BJ (cell line): ENCODE measurements around the gene DCLK2. TPM values are rescaled to one million over a fixed set of nuclear protein-coding genes. Genes with fewer than 3 reads are reported as not detected.

ENCODE experiments used
- CTCF ChIA-PET: fragments of 350-600 bp; formaldehyde crosslinking; extraction: SDS; loops from one replicate; lab custom pipeline; 2021; ENCODE audit warnings: antibody characterized with exemption, inconsistent platforms; lab: Yijun Ruan, JAX
- POLR2A ChIA-PET: fragments of 300-600 bp; sonication (Branson Sonifier 250); formaldehyde crosslinking; extraction: SDS; loops from one replicate; lab custom pipeline; 2021; ENCODE audit warnings: antibody characterized with exemption; lab: Charles Lee
- DNase-seq: peaks from one replicate; pipeline ENCODE4 v3.0.0-alpha.2; 2011; ENCODE audit warnings: low read depth
- H3K27me3 ChIP-seq: 2 replicates; pipeline ENCODE4 v1.6.0; 2011; ENCODE audit warnings: low read length; ENCODE audit not compliant: control insufficient read depth, insufficient read depth
- H3K36me3 ChIP-seq: 2 replicates; pipeline ENCODE4 v1.5.1; 2011; ENCODE audit warnings: low read length; ENCODE audit not compliant: control insufficient read depth, insufficient read depth
- H3K4me3 ChIP-seq: 2 replicates; pipeline ENCODE4 v1.5.1; 2011; ENCODE audit warnings: low read depth, mild to moderate bottlenecking, control low read depth, low read length
- CTCF ChIP-seq: IDR thresholded peaks from 2 replicates; pipeline ENCODE4 v1.5.1; 2011; ENCODE audit warnings: low read depth, mild to moderate bottlenecking, control low read depth, inconsistent platforms, low read length, moderate library complexity; ENCODE audit not compliant: insufficient read depth
- polyA minus RNA-seq: library from RNA; depleted of rRNA, polyadenylated mRNA; stranded (reverse); fragments of >200 nt; gene quantifications from 2 replicates; pipeline ENCODE4 v1.2.3, GENCODE V29; 2011; rRNA and poly(A)+ RNA removed
- polyA plus RNA-seq: library from polyadenylated mRNA; depleted of rRNA; stranded (reverse); fragments of >200 nt; gene quantifications from 2 replicates; pipeline ENCODE4 v1.2.3, GENCODE V29; 2011; rRNA removed

Gene DCLK2
- polyA plus RNA-seq (38.1 and 38.8 TPM in 2 replicates), polyA minus RNA-seq (93.4 and 95.3 TPM in 2 replicates)

DNA sequence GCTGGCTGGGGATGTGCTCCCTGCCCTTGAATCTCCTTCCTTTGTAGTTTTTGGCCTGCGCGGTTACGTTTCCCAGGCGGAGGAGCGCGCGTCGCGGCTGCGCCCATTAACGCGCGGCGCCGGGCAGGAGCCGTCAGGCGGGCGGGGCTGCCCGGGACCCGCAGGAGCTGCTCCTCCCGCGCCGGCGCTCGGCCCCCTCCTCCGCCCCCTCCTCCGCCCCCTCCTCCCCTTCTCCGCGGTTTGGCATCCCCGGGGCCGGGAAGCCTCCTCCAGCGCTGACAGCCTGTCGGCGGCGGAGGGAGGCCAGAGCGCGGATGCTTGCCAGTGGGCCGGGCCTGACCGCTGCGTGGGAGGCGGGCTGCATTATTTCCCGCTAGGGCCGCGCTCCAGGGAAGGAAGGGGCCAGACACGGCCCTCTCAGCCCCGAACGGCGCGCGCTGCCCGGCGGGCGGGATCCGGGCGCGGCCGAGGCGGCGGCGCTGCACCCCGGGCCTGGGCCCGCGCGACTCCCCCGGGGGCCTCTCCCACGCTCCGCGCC lies at the start of gene DCLK2:
DCLK2 (plus strand) TSS at position 405 of the 538 bp plus-strand sequence. CDS start 583 bp downstream, outside the sequence.
- no peaks in the 10 kb centered on the region for H3K36me3 ChIP-seq
- H3K27me3 ChIP-seq, result no peaks in the 10 kb centered on the region
- ChIA-PET POLR2A (interaction anchor here (0.7 kb wide), 1 partner anchor 100 kb away, joined by 13 read pairs; no protein-coding TSS in a partner anchor), CTCF (interaction anchor here (1.7 to 3.3 kb wide), 2 partner anchors 69 to 153 kb away, joined by 4 to 24 read pairs; no protein-coding TSS in a partner anchor)
- TF ChIP-seq CTCF, result no peak
- peak; percentile 68 for DNase-seq
- H3K4me3 ChIP-seq, result peak within 1 kb of the TSS; percentile 97

DNA sequence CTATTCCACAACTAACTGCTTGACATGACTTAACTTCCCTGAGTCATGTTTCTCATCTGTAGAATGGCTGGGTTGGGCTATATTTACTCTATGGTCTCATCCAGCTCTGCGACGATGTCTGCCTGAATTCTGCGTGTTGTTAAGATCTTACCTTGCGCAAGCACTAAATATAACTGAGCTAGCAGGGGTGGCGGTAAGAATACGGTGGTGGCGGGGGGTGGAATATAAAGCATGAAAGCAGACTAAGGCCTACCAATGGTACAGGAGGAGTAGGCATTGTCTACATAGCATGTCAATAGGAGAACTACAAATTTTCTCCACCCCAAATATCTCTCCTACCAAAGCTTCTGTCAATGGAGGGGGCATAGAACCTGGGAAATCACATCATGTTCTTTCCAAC lies 45.7 kb upstream of the DCLK2 start:
- CTCF ChIA-PET, result interaction anchor here (1.2 to 1.6 kb wide), 2 partner anchors 23 to 176 kb away, joined by 3 to 4 read pairs; no protein-coding TSS in a partner anchor
- Histone ChIP-seq H3K27me3 (no peaks in the 10 kb centered on the region), H3K4me3 (no peak overlapping the region), H3K36me3 (no peaks in the 10 kb centered on the region)
- TF ChIP-seq CTCF, result no peak
- DNase-seq, result no peak
- POLR2A ChIA-PET, result no interaction called here

GRCh38 chr4:150033081-150033480 lies 45.2 kb upstream of the DCLK2 start:
- POLR2A ChIA-PET, result no interaction called here

GRCh38 chr4:150033901-150034300 lies 44.3 kb upstream of the DCLK2 start:
- CTCF ChIA-PET, result interaction anchor here (1.0 to 2.1 kb wide), 2 partner anchors 18 to 25 kb away, joined by 3 to 6 read pairs; no protein-coding TSS in a partner anchor
- DNase-seq, result no peak
- POLR2A ChIA-PET, result interaction anchor here (0.5 kb wide), 1 partner anchor 1289 kb away, joined by 19 read pairs; no protein-coding TSS in a partner anchor
- no peaks in the 10 kb centered on the region for H3K36me3 ChIP-seq
- no peak overlapping the region for H3K4me3 ChIP-seq
- H3K27me3 ChIP-seq, result no peaks in the 10 kb centered on the region
- TF ChIP-seq CTCF, result no peak

More at GRCh38 chr4:150033081-150033480, 45.2 kb upstream of the DCLK2 start:
- CTCF ChIA-PET, result interaction anchor here (1.0 to 2.1 kb wide), 4 partner anchors 19 to 176 kb away, joined by 3 to 6 read pairs (median 4); no protein-coding TSS in a partner anchor
- no peak for TF ChIP-seq CTCF
- Histone ChIP-seq H3K4me3 (no peak overlapping the region), H3K36me3 (no peaks in the 10 kb centered on the region), H3K27me3 (no peaks in the 10 kb centered on the region)
- no peak for DNase-seq

DNA sequence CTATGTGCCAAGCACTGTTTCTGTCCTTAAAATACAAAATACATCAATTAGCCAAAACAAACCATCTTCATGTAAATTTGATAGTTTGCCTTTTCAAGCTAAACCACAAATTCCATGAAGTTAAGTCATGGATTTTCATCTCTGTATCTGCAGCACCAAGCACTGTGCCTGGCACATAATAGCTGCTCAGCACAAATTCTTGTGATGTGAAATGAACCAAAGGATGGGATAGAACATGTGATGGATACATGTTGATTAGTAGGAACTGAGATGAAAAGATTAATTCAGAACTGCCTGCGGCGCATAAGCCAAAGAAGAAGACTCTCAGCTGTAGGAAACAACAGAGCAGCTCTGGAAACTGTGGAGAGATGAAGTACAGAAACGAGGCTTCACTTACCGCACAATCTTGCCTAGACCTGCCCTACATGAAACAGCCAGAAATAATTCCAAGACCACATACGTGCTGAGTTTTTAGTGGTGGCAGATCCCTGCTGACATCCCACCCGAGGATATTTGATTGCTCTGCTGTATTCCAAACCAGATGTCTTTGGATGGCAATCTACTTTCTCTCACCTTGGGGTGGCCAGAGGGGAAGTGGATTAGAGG lies 40.9 kb upstream of the DCLK2 start:
- no peak for TF ChIP-seq CTCF
- DNase-seq, result no peak
- Histone ChIP-seq H3K36me3 (no peaks in the 10 kb centered on the region), H3K27me3 (no peaks in the 10 kb centered on the region), H3K4me3 (no peak overlapping the region)
- CTCF ChIA-PET, result no interaction called here
- POLR2A ChIA-PET, result interaction anchor here (0.6 kb wide), 1 partner anchor 30 kb away, joined by 4 read pairs; no protein-coding TSS in a partner anchor
